ENCODE data around the gene DPP10. TPM values are rescaled to one million over a fixed set of nuclear protein-coding genes. Genes with fewer than 3 reads are reported as not detected.

The DPP10 gene
- total and polyA plus RNA-seq, 4 donors, result 0.08 to 5.0 (median 0.27) TPM

DNA sequence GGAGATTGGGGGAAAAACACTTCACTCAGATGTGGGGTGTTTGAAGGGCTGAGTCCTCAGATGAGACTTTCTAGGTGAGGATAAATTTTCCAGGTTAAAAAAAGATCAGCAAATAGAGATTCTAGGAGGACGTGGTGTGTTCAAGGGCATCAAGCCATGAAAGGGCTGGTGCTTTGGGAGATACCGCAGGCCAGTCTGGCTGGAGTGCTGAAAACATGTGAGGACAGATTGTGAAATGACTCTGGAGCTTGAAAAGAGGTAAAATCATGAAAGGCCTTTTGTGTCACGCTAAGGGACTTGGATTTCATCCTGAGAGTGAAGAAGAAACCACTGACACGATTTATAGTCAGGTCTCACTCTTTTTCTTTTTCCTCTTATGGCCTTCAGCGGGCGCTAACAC lies 320.5 kb downstream of the DPP10 start:
- Histone ChIP-seq H3K4me3 (no peak overlapping the region), H3K4me1 (ENCODE audit: control insufficient read depth in 5 of 5, insufficient read depth in 5 of 5, low read length in 5 of 5) (peaks cover 0 to 3% (median 0%) of the 10 kb centered on the region in 5 donors), H3K36me3 (ENCODE audit: control insufficient read depth in 4 of 4, insufficient read depth in 4 of 4, low read length in 4 of 4) (no peaks in the 10 kb centered on the region), H3K9ac (ENCODE audit: insufficient read depth in 1 of 2, low read length in 2 of 2) (no peak overlapping the region), H3K9me3 (ENCODE audit: control insufficient read depth in 4 of 4, insufficient read depth in 3 of 4, low read length in 3 of 4) (no peaks in the 10 kb centered on the region), H3K27ac (ENCODE audit: low read depth in 1 of 2, low read length in 1 of 2) (no peak overlapping the region), H3K27me3 (ENCODE audit: control insufficient read depth in 3 of 3, insufficient read depth in 3 of 3, low read length in 2 of 3) (no peaks in the 10 kb centered on the region)
- TF ChIP-seq, protein P1, sequence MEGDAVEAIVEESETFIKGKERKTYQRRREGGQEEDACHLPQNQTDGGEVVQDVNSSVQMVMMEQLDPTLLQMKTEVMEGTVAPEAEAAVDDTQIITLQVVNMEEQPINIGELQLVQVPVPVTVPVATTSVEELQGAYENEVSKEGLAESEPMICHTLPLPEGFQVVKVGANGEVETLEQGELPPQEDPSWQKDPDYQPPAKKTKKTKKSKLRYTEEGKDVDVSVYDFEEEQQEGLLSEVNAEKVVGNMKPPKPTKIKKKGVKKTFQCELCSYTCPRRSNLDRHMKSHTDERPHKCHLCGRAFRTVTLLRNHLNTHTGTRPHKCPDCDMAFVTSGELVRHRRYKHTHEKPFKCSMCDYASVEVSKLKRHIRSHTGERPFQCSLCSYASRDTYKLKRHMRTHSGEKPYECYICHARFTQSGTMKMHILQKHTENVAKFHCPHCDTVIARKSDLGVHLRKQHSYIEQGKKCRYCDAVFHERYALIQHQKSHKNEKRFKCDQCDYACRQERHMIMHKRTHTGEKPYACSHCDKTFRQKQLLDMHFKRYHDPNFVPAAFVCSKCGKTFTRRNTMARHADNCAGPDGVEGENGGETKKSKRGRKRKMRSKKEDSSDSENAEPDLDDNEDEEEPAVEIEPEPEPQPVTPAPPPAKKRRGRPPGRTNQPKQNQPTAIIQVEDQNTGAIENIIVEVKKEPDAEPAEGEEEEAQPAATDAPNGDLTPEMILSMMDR (IDR thresholded peaks at IDR 0.05; ENCODE audit: control extremely low read depth, extremely low read depth), result no peak
- peak in 1 of 3 donors; percentile 7 for DNase-seq
- WGBS, 2 donors, result 61 to 74% methylated on average over 6 of the region's 6 CpGs
- ATAC-seq (ENCODE audit: insufficient read depth, low FRiP score), result no peak

DNA sequence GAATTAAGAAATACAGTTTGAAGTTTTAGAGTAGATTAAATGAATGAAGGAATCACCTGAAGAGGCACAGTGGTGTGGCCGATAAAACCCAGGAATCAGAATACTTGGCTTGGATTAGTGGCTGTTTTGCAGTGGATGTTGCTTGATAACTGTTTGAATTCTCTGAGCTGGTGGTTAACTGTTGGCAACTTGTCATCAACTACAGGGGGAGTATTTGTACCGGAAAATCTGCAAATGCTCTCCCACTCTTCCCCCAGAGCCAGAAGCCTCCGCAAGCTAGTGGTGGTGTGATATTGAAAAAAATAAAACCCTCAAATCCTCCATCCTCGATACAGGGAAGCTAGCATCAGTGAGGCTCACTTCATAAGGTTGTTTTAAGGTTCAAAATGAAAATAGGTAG lies 326.7 kb downstream of the DPP10 start:
- WGBS, 2 donors, result 60 to 70% methylated on average over 4 of the region's 4 CpGs
- H3K27me3 ChIP-seq (ENCODE audit: control insufficient read depth in 3 of 3, insufficient read depth in 3 of 3, low read length in 2 of 3), result no peaks in the 10 kb centered on the region
- H3K4me1 ChIP-seq (ENCODE audit: control insufficient read depth in 5 of 5, insufficient read depth in 5 of 5, low read length in 5 of 5), result peaks cover 0 to 16% (median 0%) of the 10 kb centered on the region in 5 donors
- H3K4me3 ChIP-seq, result no peak overlapping the region
- no peak overlapping the region for H3K9ac ChIP-seq (ENCODE audit: insufficient read depth in 1 of 2, low read length in 2 of 2)
- DNase-seq (no peak), ATAC-seq (ENCODE audit: insufficient read depth, low FRiP score) (no peak)
- no peaks in the 10 kb centered on the region for H3K36me3 ChIP-seq (ENCODE audit: control insufficient read depth in 4 of 4, insufficient read depth in 4 of 4, low read length in 4 of 4)
- TF ChIP-seq, protein P1 (IDR thresholded peaks at IDR 0.05; ENCODE audit: control extremely low read depth, extremely low read depth), result no peak
- no peaks in the 10 kb centered on the region for H3K9me3 ChIP-seq (ENCODE audit: control insufficient read depth in 4 of 4, insufficient read depth in 3 of 4, low read length in 3 of 4)
- H3K27ac ChIP-seq (ENCODE audit: low read depth in 1 of 2, low read length in 1 of 2), result no peak overlapping the region

DNA sequence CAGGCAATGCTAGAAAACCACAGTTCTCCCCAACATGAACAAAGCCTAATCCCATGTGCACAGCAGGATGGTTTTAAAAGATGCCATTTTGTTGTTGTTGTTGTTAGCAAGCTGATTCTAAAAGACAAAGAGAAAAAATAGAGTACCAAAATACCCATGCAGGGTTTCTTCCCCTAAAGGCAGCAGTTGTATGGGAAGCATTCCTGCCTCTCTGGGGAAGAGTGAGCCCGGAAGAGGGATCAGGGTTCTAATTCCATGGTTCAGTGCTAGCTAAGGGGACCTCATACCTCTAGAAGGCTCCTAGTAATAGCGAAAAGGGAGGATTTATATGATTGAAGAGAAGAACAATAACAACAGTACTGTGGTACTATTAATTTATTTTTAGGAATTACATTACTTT lies 327.6 kb downstream of the DPP10 start:
- Histone ChIP-seq H3K36me3 (ENCODE audit: control insufficient read depth in 4 of 4, insufficient read depth in 4 of 4, low read length in 4 of 4) (no peaks in the 10 kb centered on the region), H3K27ac (ENCODE audit: low read depth in 1 of 2, low read length in 1 of 2) (no peak overlapping the region), H3K4me3 (no peak overlapping the region), H3K9me3 (ENCODE audit: control insufficient read depth in 4 of 4, insufficient read depth in 3 of 4, low read length in 3 of 4) (no peaks in the 10 kb centered on the region), H3K27me3 (ENCODE audit: control insufficient read depth in 3 of 3, insufficient read depth in 3 of 3, low read length in 2 of 3) (no peaks in the 10 kb centered on the region), H3K4me1 (ENCODE audit: control insufficient read depth in 5 of 5, insufficient read depth in 5 of 5, low read length in 5 of 5) (peaks cover 0 to 16% (median 0%) of the 10 kb centered on the region in 5 donors), H3K9ac (ENCODE audit: insufficient read depth in 1 of 2, low read length in 2 of 2) (no peak overlapping the region)
- TF ChIP-seq, protein P1 (IDR thresholded peaks at IDR 0.05; ENCODE audit: control extremely low read depth, extremely low read depth), result no peak
- DNase-seq, result no peak
- no peak for ATAC-seq (ENCODE audit: insufficient read depth, low FRiP score)
- 86 to 90% methylated on average over 2 of the region's 2 CpGs for WGBS, 2 donors

DNA sequence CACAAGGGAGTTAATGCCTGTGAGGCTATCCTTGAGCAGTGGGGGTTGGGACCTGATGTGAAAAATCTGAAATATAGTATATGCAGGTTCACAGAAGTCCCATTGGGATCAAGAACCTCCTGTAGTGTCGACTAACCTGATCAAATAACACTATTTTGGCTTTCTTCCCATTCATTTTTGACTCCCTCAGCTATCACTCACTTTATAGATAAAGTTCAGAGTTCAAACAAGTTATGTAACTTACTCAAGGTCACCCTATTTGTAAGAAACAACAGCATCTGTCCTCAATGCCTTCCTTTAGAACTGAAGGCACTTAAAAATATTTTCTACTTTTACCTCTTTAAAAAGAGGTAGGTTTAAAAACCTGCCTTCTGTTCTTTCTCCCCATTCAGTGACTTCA lies 341.6 kb downstream of the DPP10 start:
- no peak overlapping the region for H3K4me3 ChIP-seq
- 24 to 50% methylated on average over 1 of the region's 1 CpG for WGBS, 2 donors
- no peaks in the 10 kb centered on the region for H3K9me3 ChIP-seq (ENCODE audit: control insufficient read depth in 4 of 4, insufficient read depth in 3 of 4, low read length in 3 of 4)
- TF ChIP-seq, protein P1 (IDR thresholded peaks at IDR 0.05; ENCODE audit: control extremely low read depth, extremely low read depth), result no peak
- DNase-seq, result no peak
- no peak overlapping the region for H3K27ac ChIP-seq (ENCODE audit: low read depth in 1 of 2, low read length in 1 of 2)
- no peaks in the 10 kb centered on the region for H3K27me3 ChIP-seq (ENCODE audit: control insufficient read depth in 3 of 3, insufficient read depth in 3 of 3, low read length in 2 of 3)
- H3K9ac ChIP-seq (ENCODE audit: insufficient read depth in 1 of 2, low read length in 2 of 2), result no peak overlapping the region
- no peaks in the 10 kb centered on the region for H3K36me3 ChIP-seq (ENCODE audit: control insufficient read depth in 4 of 4, insufficient read depth in 4 of 4, low read length in 4 of 4)
- ATAC-seq (ENCODE audit: insufficient read depth, low FRiP score), result no peak
- H3K4me1 ChIP-seq (ENCODE audit: control insufficient read depth in 5 of 5, insufficient read depth in 5 of 5, low read length in 5 of 5), result no peaks in the 10 kb centered on the region

All from lung (tissue), 12 donors.